Pancreas (tissue), 10 donors: ENCODE measurements around the gene AKAP6. TPM values are rescaled to one million over a fixed set of nuclear protein-coding genes. Genes with fewer than 3 reads are reported as not detected.

ENCODE experiments used
- ATAC-seq, 4 donors: fragments of 200-7000 bp; cut with Tn5 transposase; one replicate each; pipeline versions ENCODE4 v1.8.0 to v1.9.1; 2020; ENCODE audit warnings: mild to moderate bottlenecking in 4 of 4, moderate library complexity in 4 of 4
- DNase-seq, 6 donors: peaks; one replicate each; pipeline ENCODE4 v3.0.0-alpha.2; 2020
- FAIRE-seq: peaks from 2 replicates; lab custom pipeline; 2012; peaks lifted over from hg19 to GRCh38; lab: Jason Lieb, UNC
- H3K27ac ChIP-seq, 4 donors: fragments of 200-600 bp; sonication (generic); 1 replicate in 3 of 4; 2 replicates in 1 of 4; pipeline versions ENCODE4 v1.5.0 to v1.8.0; 2020
- H3K27me3 ChIP-seq, 4 donors: fragments of 200-600 bp; one replicate each; pipeline ENCODE4 v1.8.0; 2021
- H3K36me3 ChIP-seq, 3 donors: fragments of 200-600 bp; sonication (generic) in 1 of 3; one replicate each; pipeline versions ENCODE4 v1.5.0 to v1.8.0; 2020 to 2021
- H3K4me1 ChIP-seq, 3 donors: fragments of 200-600 bp; one replicate each; pipeline ENCODE4 v1.8.0; 2021
- H3K4me3 ChIP-seq, 4 donors: fragments of 200-600 bp; sonication (generic) in 2 of 4; one replicate each; pipeline versions ENCODE4 v1.5.0 to v1.8.0; 2020 to 2021
- H3K9me3 ChIP-seq, 4 donors: fragments of 200-600 bp; one replicate each; pipeline ENCODE4 v1.8.0; 2021
- WGBS, 2 donors: extraction: QIAGEN DNeasy Blood & Tissue Kit; methylation state at CpG; one replicate each; pipeline ENCODE4 v1.1.7; 2013; 5-methylcytosine and 5-hydroxymethylcytosine counted together
- intact Hi-C, 3 donors: fragments of 100-400 bp; cut with DNase I; formaldehyde crosslinking; loops; one replicate each; pipeline versions ENCODE4 v1.11.1 to v1.14.2; 2022
- polyA plus RNA-seq, 2 donors: library from polyadenylated mRNA; stranded (reverse); fragments of 200-250 nt; gene quantifications; one replicate each; pipeline ENCODE4 v1.2.3, GENCODE V29; 2013
- total RNA-seq, 6 donors: library from RNA; stranded (reverse); fragmentation: NEBNext Ultra II Directional in 4 of 6; extraction: Animal tissue kit (Norgen Biotek cat#: 25700) in 4 of 6; gene quantifications; one replicate each; pipeline versions ENCODE4 v1.2.1 to v1.2.4, GENCODE V29; 2021 to 2023
- TF ChIP-seq, protein P1 (sequence below), 4 donors: fragments of 200-600 bp; sonication (generic) in 3 of 4; IDR thresholded peaks; one replicate each; pipeline versions ENCODE4 v1.5.0 to v1.8.0; 2021; ENCODE audit warnings: antibody characterized with exemption in 4 of 4
- donor health status: healthy with polysubstance abuse.
- donor health status: DM: no; HTN: no; CAD: no; lungs with moderate emphysema.
- donor health status: DM: no; HTN: no; CAD: no.
- donor health status: control.
- donor health status: control.
- donor health status: Bipolar disorder and iron deficiency.
- donor health status: DM: yes; HTN: yes; CAD: no.
- donor health status: DM: no; HTN: no; CAD: no.
- donor health status: DM: no; HTN: no; CAD: no.
- donor health status: DM: yes; HTN: yes; CAD: no.

The AKAP6 gene
- total and polyA plus RNA-seq, 8 donors = 0.34 to 2.2 (median 1.8) TPM

- intact Hi-C loops = no loop called here
- no peaks in the 10 kb centered on the region for H3K27me3 ChIP-seq
- no peak for ATAC-seq
- DNase-seq = no peak
- TF ChIP-seq, protein P1, sequence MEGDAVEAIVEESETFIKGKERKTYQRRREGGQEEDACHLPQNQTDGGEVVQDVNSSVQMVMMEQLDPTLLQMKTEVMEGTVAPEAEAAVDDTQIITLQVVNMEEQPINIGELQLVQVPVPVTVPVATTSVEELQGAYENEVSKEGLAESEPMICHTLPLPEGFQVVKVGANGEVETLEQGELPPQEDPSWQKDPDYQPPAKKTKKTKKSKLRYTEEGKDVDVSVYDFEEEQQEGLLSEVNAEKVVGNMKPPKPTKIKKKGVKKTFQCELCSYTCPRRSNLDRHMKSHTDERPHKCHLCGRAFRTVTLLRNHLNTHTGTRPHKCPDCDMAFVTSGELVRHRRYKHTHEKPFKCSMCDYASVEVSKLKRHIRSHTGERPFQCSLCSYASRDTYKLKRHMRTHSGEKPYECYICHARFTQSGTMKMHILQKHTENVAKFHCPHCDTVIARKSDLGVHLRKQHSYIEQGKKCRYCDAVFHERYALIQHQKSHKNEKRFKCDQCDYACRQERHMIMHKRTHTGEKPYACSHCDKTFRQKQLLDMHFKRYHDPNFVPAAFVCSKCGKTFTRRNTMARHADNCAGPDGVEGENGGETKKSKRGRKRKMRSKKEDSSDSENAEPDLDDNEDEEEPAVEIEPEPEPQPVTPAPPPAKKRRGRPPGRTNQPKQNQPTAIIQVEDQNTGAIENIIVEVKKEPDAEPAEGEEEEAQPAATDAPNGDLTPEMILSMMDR (IDR thresholded peaks at IDR 0.05) = no peak
- H3K4me1 ChIP-seq = peaks cover 0 to 8% (median 7%) of the 10 kb centered on the region in 3 donors
- H3K9me3 ChIP-seq = no peaks in the 10 kb centered on the region
- FAIRE-seq = no peak
- WGBS, 2 donors = 81 to 85% methylated on average over 5 of the region's 5 CpGs
- no peaks in the 10 kb centered on the region for H3K36me3 ChIP-seq
- H3K4me3 ChIP-seq = no peak overlapping the region
- H3K27ac ChIP-seq = no peak overlapping the region
Measured at GRCh38 chr14:32727832-32728231, 398.7 kb downstream of the AKAP6 start.

DNA sequence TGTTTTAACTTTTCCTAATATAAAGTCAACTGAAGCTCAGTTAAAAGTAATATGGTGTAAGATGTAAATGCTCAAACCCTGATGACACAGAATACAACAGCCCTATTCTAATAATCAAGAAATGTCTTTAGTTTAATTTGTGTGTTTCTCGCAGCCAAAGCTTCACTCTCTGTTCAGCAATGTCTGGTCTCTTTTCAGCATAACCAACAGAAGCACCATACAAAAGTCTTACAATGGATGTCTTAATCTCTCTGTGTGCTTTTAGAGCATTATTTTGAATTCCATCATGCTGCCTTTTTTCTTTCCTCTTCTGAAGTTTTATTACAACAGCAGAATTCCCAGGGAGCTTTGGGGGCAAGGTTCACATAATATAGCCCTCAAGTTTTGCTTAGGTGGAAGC, 399.4 kb downstream of the AKAP6 start:
- no peak for ATAC-seq
- FAIRE-seq = no peak
- Histone ChIP-seq H3K4me3 (no peak overlapping the region), H3K27me3 (no peaks in the 10 kb centered on the region), H3K9me3 (no peaks in the 10 kb centered on the region), H3K4me1 (peaks cover 0 to 8% (median 7%) of the 10 kb centered on the region in 3 donors), H3K36me3 (no peaks in the 10 kb centered on the region), H3K27ac (no peak overlapping the region)
- intact Hi-C loops = no loop called here
- WGBS, 2 donors = 94% methylated on average over 1 of the region's 1 CpG
- TF ChIP-seq, protein P1 (IDR thresholded peaks at IDR 0.05) = no peak
- DNase-seq = no peak

DNA sequence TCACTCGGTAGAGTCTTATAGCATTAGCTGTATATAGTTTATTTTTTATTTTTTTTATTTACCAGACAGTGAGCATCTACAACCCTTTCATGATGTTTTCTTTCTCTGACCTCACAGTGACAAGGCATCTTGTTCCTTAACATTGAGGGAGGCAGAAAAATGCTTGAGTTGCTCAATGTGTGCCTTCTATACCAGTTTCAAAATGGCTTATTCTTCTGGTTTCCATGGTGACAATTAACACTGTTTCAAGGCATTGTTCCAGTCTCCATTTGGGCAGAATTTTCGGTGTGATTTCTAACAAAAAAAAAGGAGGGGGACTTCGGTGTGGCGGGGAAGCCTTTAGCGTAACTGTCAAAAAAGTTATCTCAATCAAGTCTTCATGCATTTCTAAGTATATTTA, 399.9 kb downstream of the AKAP6 start:
- 94 to 95% methylated on average over 5 of the region's 5 CpGs for WGBS, 2 donors
- peaks cover 0 to 8% (median 7%) of the 10 kb centered on the region in 3 donors for H3K4me1 ChIP-seq
- no peak overlapping the region for H3K4me3 ChIP-seq
- TF ChIP-seq, protein P1 (IDR thresholded peaks at IDR 0.05) = no peak
- DNase-seq = no peak
- no peak for FAIRE-seq
- H3K36me3 ChIP-seq = no peaks in the 10 kb centered on the region
- no peaks in the 10 kb centered on the region for H3K27me3 ChIP-seq
- intact Hi-C loops = no loop called here
- no peak for ATAC-seq
- H3K27ac ChIP-seq = no peak overlapping the region
- H3K9me3 ChIP-seq = no peaks in the 10 kb centered on the region

- TF ChIP-seq, protein P1 (IDR thresholded peaks at IDR 0.05) = no peak
- DNase-seq (no peak), ATAC-seq (peak in 1 of 4 donors; percentile 63), FAIRE-seq (no peak)
- Histone ChIP-seq H3K27ac (no peak overlapping the region), H3K4me1 (peaks cover 0 to 8% (median 7%) of the 10 kb centered on the region in 3 donors), H3K27me3 (no peaks in the 10 kb centered on the region), H3K4me3 (no peak overlapping the region), H3K36me3 (no peaks in the 10 kb centered on the region), H3K9me3 (no peaks in the 10 kb centered on the region)
- intact Hi-C loops = no loop called here
- 9 to 15% methylated on average over 2 of the region's 2 CpGs for WGBS, 2 donors
Measured at GRCh38 chr14:32731249-32731648, 402.2 kb downstream of the AKAP6 start.

DNA sequence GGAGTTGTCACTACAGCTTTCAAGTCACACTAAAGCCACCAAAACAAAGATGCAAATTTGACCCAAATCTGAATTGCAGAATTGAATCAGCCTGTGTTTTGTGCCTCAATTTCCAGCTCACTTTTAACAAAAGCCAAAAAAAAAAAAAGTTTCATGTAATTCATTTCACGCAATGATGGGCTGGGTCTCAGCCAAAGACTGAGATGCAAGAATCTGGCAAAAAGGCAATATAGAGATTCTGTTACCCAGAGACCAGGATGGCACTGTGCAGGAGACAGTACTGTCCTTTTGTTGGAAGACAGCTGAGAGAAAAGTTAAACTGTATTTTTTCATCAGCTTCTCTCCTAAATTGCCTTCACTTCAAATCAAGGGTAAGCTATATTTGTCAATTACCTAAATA, 403.9 kb downstream of the AKAP6 start:
- no peak overlapping the region for H3K4me3 ChIP-seq
- FAIRE-seq = no peak
- H3K27me3 ChIP-seq = no peaks in the 10 kb centered on the region
- peaks cover 0 to 8% (median 7%) of the 10 kb centered on the region in 3 donors for H3K4me1 ChIP-seq
- H3K9me3 ChIP-seq = no peaks in the 10 kb centered on the region
- TF ChIP-seq, protein P1 (IDR thresholded peaks at IDR 0.05) = no peak
- 88 to 89% methylated on average over 1 of the region's 1 CpG for WGBS, 2 donors
- H3K27ac ChIP-seq = no peak overlapping the region
- no peaks in the 10 kb centered on the region for H3K36me3 ChIP-seq
- intact Hi-C loops = no loop called here
- no peak for DNase-seq
- ATAC-seq = no peak
